UCSD-AML1 (cell line): Measurements from ENCODE around the gene IPO11.
"Not testable (repeated sequence)": the region's sequence is repeated elsewhere in the genome, so short reads cannot be mapped to it uniquely, and the experiment has no call there.

Experiments
- DNase-seq: peaks from one replicate; lab custom pipeline; 2025; ENCODE audit not compliant: unreplicated experiment; lab: John Stamatoyannopoulos, UW

IPO11 gene

DNA sequence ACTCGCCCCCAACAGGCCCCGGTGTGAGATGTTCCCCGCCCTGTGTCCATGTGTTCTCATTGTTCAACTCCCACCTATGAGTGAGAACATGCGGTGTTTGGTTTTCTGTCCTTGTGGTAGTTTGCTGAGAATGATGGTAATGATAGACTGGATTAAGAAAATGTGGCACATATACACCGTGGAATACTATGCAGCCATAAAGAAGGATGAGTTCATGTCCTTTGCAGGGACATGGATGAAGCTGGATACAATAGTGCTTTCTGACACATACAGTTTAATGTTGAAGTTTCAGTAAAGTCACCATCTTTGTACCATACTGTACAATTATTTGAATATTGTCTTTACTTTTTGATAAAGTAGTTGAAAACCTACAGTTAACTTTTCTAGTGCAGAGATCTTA is 96.2 kb downstream of the IPO11 start:
- not testable (repeated sequence) for DNase-seq

- no peak for DNase-seq
Measured at GRCh38 chr5:62509806-62510205, 97.2 kb downstream of the IPO11 start.

GRCh38 chr5:62513085-62513484 is 100.5 kb downstream of the IPO11 start:
- DNase-seq, result not testable (repeated sequence)

- DNase-seq, result no peak
Measured at GRCh38 chr5:62514510-62515119, 102.1 kb downstream of the IPO11 start.

GRCh38 chr5:62520812-62521211 is 108.2 kb downstream of the IPO11 start:
- not testable (repeated sequence) for DNase-seq

GRCh38 chr5:62521319-62521718 is 108.8 kb downstream of the IPO11 start:
- no peak for DNase-seq

DNA sequence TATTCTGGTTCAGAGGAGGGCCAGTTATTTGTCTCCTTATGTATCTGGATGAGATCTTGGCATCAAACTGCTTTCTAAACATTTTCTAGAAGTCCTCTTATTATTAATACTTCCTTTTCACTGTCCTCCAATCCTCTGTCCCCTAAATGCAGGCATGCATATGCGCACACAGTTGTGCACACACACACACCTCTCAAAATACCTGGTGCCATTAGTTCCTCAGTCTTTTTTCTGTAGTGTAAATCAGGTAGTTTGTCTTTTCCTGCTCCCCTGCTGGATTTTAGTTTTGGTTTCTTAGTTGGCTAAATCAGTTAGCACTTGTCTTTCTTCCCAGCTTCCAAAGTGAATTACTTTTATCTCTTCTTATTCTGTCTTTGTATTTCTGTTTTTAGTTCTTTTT is 110.2 kb downstream of the IPO11 start:
- no peak for DNase-seq

- no peak for DNase-seq
Measured at GRCh38 chr5:62533597-62533996, 121.0 kb downstream of the IPO11 start.

- DNase-seq, result no peak
Measured at GRCh38 chr5:62534461-62535236, 122.1 kb downstream of the IPO11 start.

DNA sequence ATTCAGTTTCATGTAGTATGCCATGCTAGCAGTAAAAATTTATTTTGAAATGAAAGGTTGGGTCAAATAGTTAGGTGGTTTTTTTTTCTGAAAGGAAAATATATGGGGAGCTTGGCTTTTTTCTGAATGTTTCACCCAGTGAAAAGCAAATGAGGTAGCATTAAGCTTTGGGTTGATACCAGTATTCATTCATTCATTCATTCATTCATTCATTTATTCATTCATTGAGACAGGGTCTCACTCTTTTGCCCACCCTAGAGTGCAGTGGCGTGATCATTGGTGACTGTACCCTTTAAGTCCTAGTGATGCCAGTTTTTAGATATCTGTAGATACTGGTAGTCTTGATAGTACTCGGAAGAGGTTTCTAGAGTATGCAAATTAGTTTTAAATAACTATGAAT is 123.7 kb downstream of the IPO11 start:
- no peak for DNase-seq

DNA sequence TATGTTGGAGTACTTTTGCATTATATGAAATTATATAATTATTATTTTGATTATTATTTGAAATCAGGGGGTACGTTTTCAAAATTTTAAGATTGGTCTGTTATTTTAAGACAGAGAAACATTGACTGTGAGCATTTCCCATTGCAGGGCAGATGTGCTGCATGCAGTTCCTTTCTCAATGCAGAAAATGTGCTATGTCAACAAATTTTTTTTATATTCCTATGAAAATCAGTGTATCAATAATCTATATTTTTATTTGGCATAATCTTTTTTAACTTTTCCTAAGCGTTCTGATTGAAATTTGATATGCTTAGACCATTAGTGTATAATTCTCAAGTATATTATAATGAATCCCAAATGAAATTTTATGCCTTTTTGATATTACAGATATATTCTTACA is 124.2 kb downstream of the IPO11 start:
- DNase-seq, result no peak

- DNase-seq, result no peak
Measured at GRCh38 chr5:62538017-62538942, 125.7 kb downstream of the IPO11 start.

DNA sequence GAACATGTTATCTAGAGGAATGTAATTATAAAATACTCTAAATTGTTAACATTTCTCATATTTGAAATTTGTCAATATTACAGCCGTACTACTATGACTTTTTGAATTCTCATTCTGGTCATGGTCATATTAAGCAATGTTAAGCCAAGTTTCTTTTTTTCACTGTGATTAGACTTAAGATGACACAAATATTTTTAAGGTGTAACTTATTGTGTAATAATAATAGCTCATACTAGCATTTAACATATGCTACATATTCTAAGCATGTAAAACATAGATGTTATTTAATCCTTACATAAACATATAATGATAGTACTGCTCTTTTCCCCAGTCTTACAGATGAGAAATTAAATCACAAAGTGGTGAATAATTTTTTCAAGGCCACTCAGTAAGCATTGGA is 130.2 kb downstream of the IPO11 start:
- no peak for DNase-seq

DNA sequence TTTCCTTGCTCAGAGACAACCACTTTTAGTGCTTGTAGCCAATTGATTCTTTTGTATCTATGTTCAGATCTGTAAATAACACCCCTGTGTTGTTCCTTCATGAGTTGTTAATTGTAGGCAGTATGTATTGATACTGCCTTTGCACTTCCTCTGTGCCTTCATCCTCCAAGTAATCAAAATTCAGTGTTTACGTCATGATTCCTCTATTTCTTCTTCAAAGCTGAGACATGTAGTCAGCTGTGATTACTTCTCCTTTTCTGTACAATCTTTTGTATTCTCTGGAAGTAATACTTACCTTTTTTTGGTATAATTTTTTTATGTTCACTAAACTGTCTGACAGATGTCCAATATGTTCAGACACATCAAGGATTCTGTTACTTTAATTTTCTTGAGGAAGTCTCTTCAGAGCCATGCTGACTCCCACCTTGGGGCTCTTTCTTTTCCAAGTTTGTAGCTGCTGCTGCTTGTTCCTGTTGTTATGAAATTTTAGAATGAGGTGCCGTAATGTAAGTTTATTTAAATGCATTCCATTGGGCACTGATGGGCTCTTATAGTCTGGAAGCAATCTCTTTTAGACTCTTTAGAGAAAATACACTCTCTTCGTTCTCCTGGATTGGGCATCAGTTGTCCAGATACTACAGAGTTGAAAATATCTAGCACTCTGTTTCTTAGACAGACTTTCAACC is 135.5 kb downstream of the IPO11 start:
- DNase-seq, result no peak

DNA sequence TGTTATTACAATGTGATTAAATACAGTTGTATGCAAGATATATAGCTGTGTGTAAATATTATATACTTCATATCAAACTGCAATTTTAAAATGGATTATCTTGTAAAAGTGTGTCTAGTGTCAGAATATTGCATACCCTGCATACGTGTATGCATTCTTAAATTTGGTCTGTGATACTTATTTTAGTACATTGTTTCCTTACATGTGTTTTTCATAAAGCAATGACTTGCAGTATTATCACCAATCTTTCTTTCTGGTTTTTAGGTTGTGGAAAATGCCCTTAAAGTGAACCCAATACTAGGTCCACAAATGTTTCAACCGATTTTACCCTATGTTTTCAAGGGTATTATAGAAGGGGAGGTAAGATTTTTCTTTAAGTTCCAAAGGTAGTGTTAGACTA is 137.5 kb downstream of the IPO11 start:
- DNase-seq, result no peak

DNA sequence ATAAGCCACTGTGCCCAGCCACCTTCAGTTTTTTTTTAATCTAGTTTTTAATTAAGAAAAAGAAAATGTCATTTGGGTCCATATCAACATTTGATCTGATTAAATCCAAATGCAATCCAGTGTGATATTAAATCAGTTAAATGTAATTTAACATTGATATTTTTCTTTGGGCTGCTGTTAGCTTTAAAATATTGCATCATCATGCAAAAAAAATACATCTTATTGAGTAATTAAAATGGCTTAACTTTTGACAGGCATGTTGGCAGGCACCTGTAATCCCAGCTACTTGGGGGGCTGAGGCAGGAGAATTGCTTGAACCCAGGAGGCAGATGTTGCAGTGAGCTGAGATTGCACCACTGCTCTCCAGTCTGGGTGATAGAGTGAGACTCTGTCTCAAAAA is 143.4 kb downstream of the IPO11 start:
- no peak for DNase-seq

DNA sequence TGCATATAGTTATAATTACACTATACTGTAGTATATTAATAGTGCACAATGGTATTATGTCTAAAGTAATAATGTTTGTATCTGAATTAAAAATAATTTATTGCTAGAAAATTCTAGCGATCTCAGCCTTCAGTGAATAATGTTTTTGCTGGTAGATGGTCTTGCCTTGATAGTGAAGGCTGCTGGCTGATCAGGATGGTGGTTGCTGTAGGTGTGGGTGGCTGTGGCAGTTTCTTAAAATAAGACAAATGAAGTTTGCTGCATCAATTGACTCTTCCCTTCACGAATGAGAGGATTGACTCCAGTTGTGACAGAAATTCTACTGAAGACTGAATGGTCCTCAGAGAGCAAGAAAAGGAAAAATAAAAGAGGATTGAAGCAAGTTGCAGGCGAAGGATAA is 146.4 kb downstream of the IPO11 start:
- DNase-seq, result no peak

- DNase-seq, result no peak
Measured at GRCh38 chr5:62560786-62561185, 148.2 kb downstream of the IPO11 start.

GRCh38 chr5:62561896-62562295 is 149.3 kb downstream of the IPO11 start:
- no peak for DNase-seq

DNA sequence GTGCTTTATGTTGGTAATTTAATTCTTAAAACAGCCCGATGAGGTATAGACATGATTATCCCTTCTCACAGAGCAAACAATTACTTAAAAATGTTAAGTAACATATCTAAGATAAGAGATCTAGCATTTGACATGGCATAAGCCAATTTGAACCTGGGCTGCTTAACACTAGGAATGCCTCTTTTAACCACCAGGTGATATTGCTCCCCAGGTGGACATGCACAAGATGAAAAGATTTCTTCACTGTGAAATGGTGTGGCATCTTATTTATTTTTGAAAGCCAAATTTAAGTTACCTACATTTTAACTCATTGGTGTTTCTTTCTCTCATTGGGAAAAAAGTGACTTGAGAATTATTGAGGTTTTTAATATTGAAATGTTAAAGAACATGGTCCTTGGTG is 150.3 kb downstream of the IPO11 start:
- no peak for DNase-seq

- no peak for DNase-seq
Measured at GRCh38 chr5:62564101-62564500, 151.5 kb downstream of the IPO11 start.
